GM21367 (cell line): ENCODE measurements around the gene CCDC18.

ENCODE experiments used
- ATAC-seq: cut with Tn5 transposase; IDR thresholded peaks from one replicate; pipeline ENCODE4 v1.9.1; 2021; ENCODE audit not compliant: unreplicated experiment

CCDC18 gene

GRCh38 chr1:93296555-93297154 is 116.1 kb downstream of the CCDC18 start:
- no peak for ATAC-seq

GRCh38 chr1:93301131-93301530 is 120.6 kb downstream of the CCDC18 start:
- no peak for ATAC-seq

- no peak for ATAC-seq
Measured at GRCh38 chr1:93302078-93302477, 121.6 kb downstream of the CCDC18 start.

GRCh38 chr1:93304716-93305138 is 124.2 kb downstream of the CCDC18 start:
- ATAC-seq, result peak; percentile 65

GRCh38 chr1:93306920-93307319 is 126.4 kb downstream of the CCDC18 start:
- ATAC-seq, result no peak

- ATAC-seq, result no peak
Measured at GRCh38 chr1:93313026-93313425, 132.5 kb downstream of the CCDC18 start.

- ATAC-seq, result no peak
Measured at GRCh38 chr1:93317207-93317606, 136.7 kb downstream of the CCDC18 start.

GRCh38 chr1:93317943-93318342 is 137.4 kb downstream of the CCDC18 start:
- ATAC-seq, result no peak

GRCh38 chr1:93321720-93322119 is 141.2 kb downstream of the CCDC18 start:
- no peak for ATAC-seq

GRCh38 chr1:93322349-93322748 is 141.8 kb downstream of the CCDC18 start:
- ATAC-seq, result no peak

GRCh38 chr1:93323185-93323820 is 142.8 kb downstream of the CCDC18 start:
- ATAC-seq, result no peak

GRCh38 chr1:93324486-93325464 is 144.3 kb downstream of the CCDC18 start:
- ATAC-seq, result no peak
